WTC11 (cell line): ENCODE measurements around the gene SMTN. TPM values are rescaled to one million over a fixed set of nuclear protein-coding genes. Genes with fewer than 3 reads are reported as not detected.

Source experiments
- ATAC-seq: fragments of 200-7000 bp; cut with Tn5 transposase; 2 replicates; pipeline ENCODE4 v1.10.0; 2021; ENCODE audit warnings: mild to moderate bottlenecking, moderate library complexity
- CTCF ChIA-PET: fragments of 300-600 bp; sonication (Branson Sonifier 250); formaldehyde crosslinking; loops from one replicate; lab custom pipeline; 2021; ENCODE audit warnings: antibody characterized with exemption; lab: Charles Lee
- POLR2A ChIA-PET: fragments of 350-600 bp; sonication (Branson Sonifier 250); formaldehyde crosslinking; loops from one replicate; lab custom pipeline; 2021; ENCODE audit warnings: antibody characterized with exemption; lab: Charles Lee
- DNase-seq: peaks from one replicate; pipeline ENCODE4 v3.0.0; 2021; ENCODE audit warnings: low spot score
- H3K27ac Mint-ChIP-seq: 2 replicates; pipeline ENCODE4 v1.8.0; 2021; ENCODE audit warnings: mixed read lengths
- H3K27me3 Mint-ChIP-seq: 2 replicates; pipeline ENCODE4 v1.8.0; 2021; ENCODE audit warnings: low read depth, mild to moderate bottlenecking, moderate library complexity, mixed read lengths
- H3K36me3 Mint-ChIP-seq: 2 replicates; pipeline ENCODE4 v1.8.0; 2021; ENCODE audit warnings: mixed read lengths
- H3K4me1 Mint-ChIP-seq: 2 replicates; pipeline ENCODE4 v1.8.0; 2022; ENCODE audit warnings: mixed read lengths
- H3K4me3 Mint-ChIP-seq: 2 replicates; pipeline ENCODE4 v1.8.0; 2021; ENCODE audit warnings: mild to moderate bottlenecking, moderate library complexity, mixed read lengths
- H3K9me3 Mint-ChIP-seq: 2 replicates; pipeline ENCODE4 v1.8.0; 2021; ENCODE audit warnings: mixed read lengths
- CBFB ChIP-seq: sonication (generic); formaldehyde crosslinking; IDR thresholded peaks from 2 replicates; pipeline ENCODE4 v1.8.1; 2022; ENCODE audit warnings: mild to moderate bottlenecking, low read depth, missing genetic modification reagents
- CTCF ChIP-seq: fragments of 200-600 bp; IDR thresholded peaks from 2 replicates; pipeline ENCODE4 v1.8.0; 2022; ENCODE audit warnings: antibody characterized with exemption
- E2F5 ChIP-seq: sonication (generic); formaldehyde crosslinking; IDR thresholded peaks from 2 replicates; pipeline ENCODE4 v1.8.1; 2022; ENCODE audit warnings: mild to moderate bottlenecking, moderate library complexity, missing genetic modification reagents
- ELF4 ChIP-seq: sonication (generic); formaldehyde crosslinking; IDR thresholded peaks from 2 replicates; pipeline ENCODE4 v1.8.1; 2022; ENCODE audit warnings: low read depth, mild to moderate bottlenecking, moderate library complexity, missing genetic modification reagents
- ERG ChIP-seq: fragments of 250-450 bp; sonication (Bioruptor Pico); IDR thresholded peaks from 2 replicates; pipeline ENCODE4 v1.8.0; 2021; ENCODE audit warnings: mild to moderate bottlenecking
- ETV6 ChIP-seq: sonication (generic); formaldehyde crosslinking; IDR thresholded peaks from 2 replicates; pipeline ENCODE4 v1.8.1; 2022; ENCODE audit warnings: mild to moderate bottlenecking, missing genetic modification reagents
- HMGA2 ChIP-seq: fragments of 250-450 bp; sonication (Bioruptor Pico); IDR thresholded peaks from 2 replicates; pipeline ENCODE4 v1.4.0; 2021; ENCODE audit warnings: mild to moderate bottlenecking, moderate library complexity
- IRF1 ChIP-seq: sonication (generic); formaldehyde crosslinking; IDR thresholded peaks from 2 replicates; pipeline ENCODE4 v1.8.0; 2023; ENCODE audit warnings: missing genetic modification reagents
- JAZF1 ChIP-seq: fragments of 250-450 bp; sonication (Bioruptor Pico); IDR thresholded peaks from 2 replicates; pipeline ENCODE4 v1.9.0; 2021; ENCODE audit warnings: moderate library complexity, mild to moderate bottlenecking, inconsistent platforms
- NFYB ChIP-seq: sonication (generic); formaldehyde crosslinking; conservative IDR thresholded peaks from 2 replicates; pipeline ENCODE4 v1.8.0; 2022; ENCODE audit warnings: low read depth, missing genetic modification reagents
- NR3C1 ChIP-seq: sonication (generic); formaldehyde crosslinking; conservative IDR thresholded peaks from 2 replicates; pipeline ENCODE4 v1.8.1; 2023; ENCODE audit warnings: low read depth, mild to moderate bottlenecking, missing genetic modification reagents
- PRDM15 ChIP-seq: sonication (generic); formaldehyde crosslinking; IDR thresholded peaks from 2 replicates; pipeline ENCODE4 v1.8.0; 2022; ENCODE audit warnings: missing genetic modification reagents
- PREB ChIP-seq: sonication (generic); formaldehyde crosslinking; IDR thresholded peaks from 2 replicates; pipeline ENCODE4 v1.8.1; 2022; ENCODE audit warnings: mild to moderate bottlenecking, missing genetic modification reagents, moderate library complexity, borderline replicate concordance
- SMAD3 ChIP-seq: sonication (generic); formaldehyde crosslinking; IDR thresholded peaks from 2 replicates; pipeline ENCODE4 v1.8.0; 2022; ENCODE audit warnings: missing genetic modification reagents, mild to moderate bottlenecking, borderline replicate concordance
- STAT6 ChIP-seq: sonication (generic); formaldehyde crosslinking; conservative IDR thresholded peaks from 2 replicates; pipeline ENCODE4 v1.8.1; 2023; ENCODE audit warnings: mild to moderate bottlenecking, low read depth, missing genetic modification reagents, moderate library complexity
- TP53 ChIP-seq: sonication (generic); formaldehyde crosslinking; IDR thresholded peaks from 2 replicates; pipeline ENCODE4 v1.8.1; 2023; ENCODE audit warnings: mild to moderate bottlenecking, missing genetic modification reagents
- ZNF219 ChIP-seq: sonication (generic); formaldehyde crosslinking; IDR thresholded peaks from 2 replicates; pipeline ENCODE4 v1.8.0; 2023; ENCODE audit warnings: missing genetic modification reagents, mild to moderate bottlenecking, borderline replicate concordance
- ZNF263 ChIP-seq: sonication (generic); formaldehyde crosslinking; IDR thresholded peaks from 2 replicates; pipeline ENCODE4 v1.8.1; 2022; ENCODE audit warnings: low read depth, mild to moderate bottlenecking, moderate library complexity, missing genetic modification reagents
- ZNF281 ChIP-seq: sonication (generic); formaldehyde crosslinking; IDR thresholded peaks from 2 replicates; pipeline ENCODE4 v1.8.0; 2023; ENCODE audit warnings: mild to moderate bottlenecking, missing genetic modification reagents
- ZSCAN18 ChIP-seq: fragments of 250-450 bp; sonication (Bioruptor Pico); IDR thresholded peaks from 2 replicates; pipeline ENCODE4 v2.1.2; 2022; ENCODE audit warnings: mild to moderate bottlenecking, moderate library complexity
- total RNA-seq: library from RNA; stranded (reverse); gene quantifications from 3 replicates; pipeline ENCODE4 v1.2.3, GENCODE V29; 2021

The SMTN gene
- total RNA-seq, 1 experiment from 2014 or later, result 34.5 TPM

- Mint-ChIP-seq H3K4me3 (no peak overlapping the region), H3K27me3 (no peaks in the 10 kb centered on the region; the same call in 1 of the 2 replicates), H3K4me1 (peaks cover 22% of the 10 kb centered on the region), H3K27ac (no peak overlapping the region), H3K36me3 (peaks cover 23% of the 10 kb centered on the region), H3K9me3 (no peaks in the 10 kb centered on the region)
- ChIA-PET CTCF (interaction anchor here (1.1 to 7.3 kb wide), 3 partner anchors 29 to 56 kb away, joined by 3 to 73 read pairs (median 15); partner anchors contain the start of genes SELENOM and SMTN), POLR2A (no interaction called here)
- ATAC-seq, result no peak
- DNase-seq, result no peak
- TF ChIP-seq PREB (no peak), PRDM15 (CRISPR knock-in tag) (no peak), SMAD3 (no peak), ZNF263 (CRISPR knock-in tag) (no peak), CTCF (no peak), ZNF281 (CRISPR knock-in tag) (no peak), ZSCAN18 (no peak), ZNF219 (CRISPR knock-in tag) (no peak), STAT6 (CRISPR knock-in tag) (no peak), ELF4 (CRISPR knock-in tag) (no peak), IRF1 (no peak), ETV6 (CRISPR knock-in tag) (no peak), E2F5 (CRISPR knock-in tag) (no peak), HMGA2 (no peak), JAZF1 (CRISPR knock-in tag) (no peak), ERG (CRISPR knock-in tag) (no peak), NR3C1 (no peak), CBFB (no peak), TP53 (no peak), NFYB (no peak)
- TF ChIP-seq, all 79 proteins: peak for 0
Measured at GRCh38 chr22:31137721-31138120, 56.6 kb downstream of the SMTN start.
